ENCODE measurements around the gene FOS.

The FOS gene

GRCh38 chr14:75328558-75329155 is 50.0 kb downstream of the FOS start:
- no peak for ATAC-seq
- TF ChIP-seq TCF4 (CRISPR knock-in tag; IDR thresholded peaks at IDR 0.05; ENCODE audit: borderline replicate concordance) (no peak), ZNF8 (CRISPR knock-in tag; IDR thresholded peaks at IDR 0.05) (no peak), OSR1 (CRISPR knock-in tag; IDR thresholded peaks at IDR 0.05) (no peak), ARNTL (CRISPR knock-in tag; IDR thresholded peaks at IDR 0.05; ENCODE audit: borderline replicate concordance, low read depth) (no peak), ZFP3 (CRISPR knock-in tag; IDR thresholded peaks at IDR 0.05) (no peak), CSRNP3 (CRISPR knock-in tag; IDR thresholded peaks at IDR 0.05) (no peak), ZFP30 (CRISPR knock-in tag; IDR thresholded peaks at IDR 0.05) (no peak), CSDC2 (CRISPR knock-in tag; IDR thresholded peaks at IDR 0.05) (no peak)

- TF ChIP-seq PATZ1 (CRISPR knock-in tag; IDR thresholded peaks at IDR 0.05; ENCODE audit: borderline replicate concordance) (no peak), CSDC2 (CRISPR knock-in tag; IDR thresholded peaks at IDR 0.05) (no peak), ESRRG (CRISPR knock-in tag; IDR thresholded peaks at IDR 0.05) (no peak), ZNF70 (CRISPR knock-in tag; IDR thresholded peaks at IDR 0.05) (no peak), ZFP30 (CRISPR knock-in tag; IDR thresholded peaks at IDR 0.05) (no peak), PPARA (CRISPR knock-in tag; IDR thresholded peaks at IDR 0.05; ENCODE audit: borderline replicate concordance) (no peak), SNAI2 (CRISPR knock-in tag; IDR thresholded peaks at IDR 0.05) (no peak), OSR1 (CRISPR knock-in tag; IDR thresholded peaks at IDR 0.05) (no peak), BACH2 (CRISPR knock-in tag; IDR thresholded peaks at IDR 0.05; ENCODE audit: borderline replicate concordance) (no peak), TOX (CRISPR knock-in tag; IDR thresholded peaks at IDR 0.05; ENCODE audit: borderline replicate concordance) (no peak), CREB5 (CRISPR knock-in tag; IDR thresholded peaks at IDR 0.05; ENCODE audit: low read depth) (no peak), ZC3H10 (CRISPR knock-in tag; IDR thresholded peaks at IDR 0.05) (no peak), ISL1 (CRISPR knock-in tag; IDR thresholded peaks at IDR 0.05) (no peak), ZNF565 (CRISPR knock-in tag; conservative IDR thresholded peaks at IDR 0.05; ENCODE audit: low read depth) (no peak), POU6F1 (CRISPR knock-in tag; IDR thresholded peaks at IDR 0.05; ENCODE audit: borderline replicate concordance, low read depth) (no peak), ZFP3 (CRISPR knock-in tag; IDR thresholded peaks at IDR 0.05) (no peak), GLIS3 (CRISPR knock-in tag; IDR thresholded peaks at IDR 0.05) (no peak)
- ATAC-seq: no peak
Observed at GRCh38 chr14:75329369-75329768, 50.7 kb downstream of the FOS start.

GRCh38 chr14:75331471-75331870 is 52.8 kb downstream of the FOS start:
- TF ChIP-seq ZFP3 (CRISPR knock-in tag; IDR thresholded peaks at IDR 0.05) (no peak), BACH2 (CRISPR knock-in tag; IDR thresholded peaks at IDR 0.05; ENCODE audit: borderline replicate concordance) (no peak), CREB5 (CRISPR knock-in tag; IDR thresholded peaks at IDR 0.05; ENCODE audit: low read depth) (no peak), PATZ1 (CRISPR knock-in tag; IDR thresholded peaks at IDR 0.05; ENCODE audit: borderline replicate concordance) (no peak), CSRNP3 (CRISPR knock-in tag; IDR thresholded peaks at IDR 0.05) (no peak), ZNF8 (CRISPR knock-in tag; IDR thresholded peaks at IDR 0.05) (no peak), RARB (CRISPR knock-in tag; IDR thresholded peaks at IDR 0.05) (no peak), ISL1 (CRISPR knock-in tag; IDR thresholded peaks at IDR 0.05) (no peak), ZNF565 (CRISPR knock-in tag; conservative IDR thresholded peaks at IDR 0.05; ENCODE audit: low read depth) (no peak), GLIS3 (CRISPR knock-in tag; IDR thresholded peaks at IDR 0.05) (no peak), ZNF70 (CRISPR knock-in tag; IDR thresholded peaks at IDR 0.05) (no peak), SNAI2 (CRISPR knock-in tag; IDR thresholded peaks at IDR 0.05) (no peak), TCF4 (CRISPR knock-in tag; IDR thresholded peaks at IDR 0.05; ENCODE audit: borderline replicate concordance) (no peak)
- no peak for ATAC-seq

Data from SK-N-SH treated with all-trans-retinoic acid at 6 μM for 48 hours (cell line).